ENCODE measurements around the gene ANKRD44.

ANKRD44 gene

DNA sequence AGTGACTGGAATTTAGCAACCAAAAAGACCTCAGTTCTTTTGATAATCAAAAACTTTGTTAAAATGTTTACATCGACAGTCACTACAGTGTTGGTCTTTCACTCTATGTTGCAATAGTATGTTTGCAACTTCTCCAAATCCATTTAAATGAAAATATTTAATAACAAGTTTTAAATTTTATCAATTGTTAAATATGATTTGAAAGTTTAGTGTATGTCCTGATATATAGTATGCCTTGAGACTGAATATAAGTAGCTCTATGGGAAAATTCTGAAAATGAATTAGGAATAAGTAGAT is 109.9 kb downstream of the ANKRD44 start:
- no peaks in the 10 kb centered on the region for H3K79me2 ChIP-seq (ENCODE audit: insufficient read depth, low read length)
- TF ChIP-seq EZH2 (IDR thresholded peaks at IDR 0.05; ENCODE audit: borderline replicate concordance, low read length): no peak
- TF ChIP-seq, protein P1, sequence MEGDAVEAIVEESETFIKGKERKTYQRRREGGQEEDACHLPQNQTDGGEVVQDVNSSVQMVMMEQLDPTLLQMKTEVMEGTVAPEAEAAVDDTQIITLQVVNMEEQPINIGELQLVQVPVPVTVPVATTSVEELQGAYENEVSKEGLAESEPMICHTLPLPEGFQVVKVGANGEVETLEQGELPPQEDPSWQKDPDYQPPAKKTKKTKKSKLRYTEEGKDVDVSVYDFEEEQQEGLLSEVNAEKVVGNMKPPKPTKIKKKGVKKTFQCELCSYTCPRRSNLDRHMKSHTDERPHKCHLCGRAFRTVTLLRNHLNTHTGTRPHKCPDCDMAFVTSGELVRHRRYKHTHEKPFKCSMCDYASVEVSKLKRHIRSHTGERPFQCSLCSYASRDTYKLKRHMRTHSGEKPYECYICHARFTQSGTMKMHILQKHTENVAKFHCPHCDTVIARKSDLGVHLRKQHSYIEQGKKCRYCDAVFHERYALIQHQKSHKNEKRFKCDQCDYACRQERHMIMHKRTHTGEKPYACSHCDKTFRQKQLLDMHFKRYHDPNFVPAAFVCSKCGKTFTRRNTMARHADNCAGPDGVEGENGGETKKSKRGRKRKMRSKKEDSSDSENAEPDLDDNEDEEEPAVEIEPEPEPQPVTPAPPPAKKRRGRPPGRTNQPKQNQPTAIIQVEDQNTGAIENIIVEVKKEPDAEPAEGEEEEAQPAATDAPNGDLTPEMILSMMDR (IDR thresholded peaks at IDR 0.05; ENCODE audit: low read length): no peak
- no peaks in the 10 kb centered on the region for H3K27me3 ChIP-seq (ENCODE audit: insufficient read depth, low read length)
- no peaks in the 10 kb centered on the region for H3K9me2 ChIP-seq (ENCODE audit: low read depth, low read length)
- no peaks in the 10 kb centered on the region for H3K9me3 ChIP-seq (ENCODE audit: low read length)
- H3K4me1 ChIP-seq (ENCODE audit: insufficient read depth, low read length, severe bottlenecking): peaks cover 63% of the 10 kb centered on the region
- no peaks in the 10 kb centered on the region for H3F3A ChIP-seq (ENCODE audit: insufficient read depth, low read length)
- H4K20me1 ChIP-seq (ENCODE audit: insufficient read depth, low read length): no peaks in the 10 kb centered on the region
- H3K4me3 ChIP-seq (ENCODE audit: low read depth, low read length, poor library complexity, severe bottlenecking): no peak overlapping the region
- peak overlapping the region; percentile 22; the same call in 1 of the 2 replicates for H3K9ac ChIP-seq (ENCODE audit: low read length)
- H3K4me2 ChIP-seq (ENCODE audit: low read length): peak overlapping the region; percentile 67; the same call in 1 of the 2 replicates
- peak overlapping the region; percentile 79 for H3K27ac ChIP-seq (ENCODE audit: low read depth, low read length, poor library complexity, severe bottlenecking)
- peaks cover 22% of the 10 kb centered on the region; the same call in 1 of the 2 replicates for H3K36me3 ChIP-seq (ENCODE audit: insufficient read depth, low read length)
- H2AFZ ChIP-seq (ENCODE audit: low read length): no peak overlapping the region

- Histone ChIP-seq H3K27ac (ENCODE audit: low read depth, low read length, poor library complexity, severe bottlenecking) (peak overlapping the region; percentile 79), H3K27me3 (ENCODE audit: insufficient read depth, low read length) (no peaks in the 10 kb centered on the region), H3F3A (ENCODE audit: insufficient read depth, low read length) (no peaks in the 10 kb centered on the region), H3K36me3 (ENCODE audit: insufficient read depth, low read length) (peaks cover 17% of the 10 kb centered on the region; the same call in 1 of the 2 replicates), H3K9ac (ENCODE audit: low read length) (peak overlapping the region; percentile 22; the same call in 1 of the 2 replicates), H3K4me2 (ENCODE audit: low read length) (peak overlapping the region; percentile 67; the same call in 1 of the 2 replicates), H3K9me3 (ENCODE audit: low read length) (no peaks in the 10 kb centered on the region), H4K20me1 (ENCODE audit: insufficient read depth, low read length) (no peaks in the 10 kb centered on the region), H2AFZ (ENCODE audit: low read length) (no peak overlapping the region), H3K4me3 (ENCODE audit: low read depth, low read length, poor library complexity, severe bottlenecking) (no peak overlapping the region), H3K9me2 (ENCODE audit: low read depth, low read length) (no peaks in the 10 kb centered on the region), H3K4me1 (ENCODE audit: insufficient read depth, low read length, severe bottlenecking) (peaks cover 58% of the 10 kb centered on the region), H3K79me2 (ENCODE audit: insufficient read depth, low read length) (no peaks in the 10 kb centered on the region)
- TF ChIP-seq, protein P1 (IDR thresholded peaks at IDR 0.05; ENCODE audit: low read length): no peak
- no peak for TF ChIP-seq EZH2 (IDR thresholded peaks at IDR 0.05; ENCODE audit: borderline replicate concordance, low read length)
These were observed 110.4 kb downstream of the ANKRD44 start for GRCh38 chr2:197200051-197200761.

- Histone ChIP-seq H3K27ac (ENCODE audit: low read depth, low read length, poor library complexity, severe bottlenecking) (peak overlapping the region; percentile 79), H3K79me2 (ENCODE audit: insufficient read depth, low read length) (no peaks in the 10 kb centered on the region), H3K9me2 (ENCODE audit: low read depth, low read length) (no peaks in the 10 kb centered on the region), H3K36me3 (ENCODE audit: insufficient read depth, low read length) (peaks cover 12% of the 10 kb centered on the region; the same call in 1 of the 2 replicates), H3K27me3 (ENCODE audit: insufficient read depth, low read length) (no peaks in the 10 kb centered on the region), H2AFZ (ENCODE audit: low read length) (no peak overlapping the region), H3F3A (ENCODE audit: insufficient read depth, low read length) (no peaks in the 10 kb centered on the region), H3K4me3 (ENCODE audit: low read depth, low read length, poor library complexity, severe bottlenecking) (peak overlapping the region; percentile 49), H4K20me1 (ENCODE audit: insufficient read depth, low read length) (no peaks in the 10 kb centered on the region), H3K4me1 (ENCODE audit: insufficient read depth, low read length, severe bottlenecking) (peaks cover 58% of the 10 kb centered on the region), H3K9me3 (ENCODE audit: low read length) (no peaks in the 10 kb centered on the region), H3K9ac (ENCODE audit: low read length) (peak overlapping the region; percentile 52), H3K4me2 (ENCODE audit: low read length) (peak overlapping the region; percentile 67)
- TF ChIP-seq, protein P1 (IDR thresholded peaks at IDR 0.05; ENCODE audit: low read length): no peak
- no peak for TF ChIP-seq EZH2 (IDR thresholded peaks at IDR 0.05; ENCODE audit: borderline replicate concordance, low read length)
These were observed 111.7 kb downstream of the ANKRD44 start for GRCh38 chr2:197198890-197199289.
